Activated CD8-positive, alpha-beta memory T cell treated with anti-CD3 and anti-CD28 coated beads, Interleukin-2, amount 50 U/mL, for 24 hours (primary cell): ENCODE measurements around the gene MMP17.
"Not testable (repeated sequence)": the region's sequence is repeated elsewhere in the genome, so short reads cannot be mapped to it uniquely, and the experiment has no call there.

Experiments
- DNase-seq: peaks from one replicate; pipeline ENCODE4 v3.0.0-alpha.2; 2020; ENCODE audit errors: extremely low read depth

MMP17 gene

DNA sequence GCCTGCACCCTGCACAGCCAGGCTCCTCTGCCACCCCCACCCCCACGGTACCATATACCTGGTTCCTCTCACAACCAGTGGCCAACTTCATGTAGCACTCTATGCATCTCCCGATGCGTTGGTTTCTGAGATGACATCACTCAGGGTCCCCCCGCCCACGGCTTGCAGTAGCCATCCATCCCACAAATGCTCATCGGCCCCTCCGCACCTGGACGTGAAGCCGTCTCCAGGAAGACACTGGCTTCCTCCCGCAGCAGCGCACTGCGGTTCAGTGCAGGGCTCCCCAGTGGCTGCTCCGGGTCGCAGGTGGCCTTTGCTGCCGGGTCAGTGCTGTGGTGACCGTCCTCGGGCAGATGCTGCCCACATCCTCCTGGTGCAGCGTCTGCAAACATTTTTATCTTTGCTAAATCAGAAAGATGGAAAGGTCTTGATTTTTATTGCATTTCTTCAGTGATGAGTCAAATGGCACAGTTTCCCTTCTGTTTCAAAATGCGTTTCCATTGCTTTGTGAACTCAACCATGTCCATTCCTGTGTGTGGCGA, 27.5 kb upstream of the MMP17 start:
- DNase-seq, result no peak

- no peak for DNase-seq
Observed at GRCh38 chr12:131801254-131801866, 26.8 kb upstream of the MMP17 start.

DNA sequence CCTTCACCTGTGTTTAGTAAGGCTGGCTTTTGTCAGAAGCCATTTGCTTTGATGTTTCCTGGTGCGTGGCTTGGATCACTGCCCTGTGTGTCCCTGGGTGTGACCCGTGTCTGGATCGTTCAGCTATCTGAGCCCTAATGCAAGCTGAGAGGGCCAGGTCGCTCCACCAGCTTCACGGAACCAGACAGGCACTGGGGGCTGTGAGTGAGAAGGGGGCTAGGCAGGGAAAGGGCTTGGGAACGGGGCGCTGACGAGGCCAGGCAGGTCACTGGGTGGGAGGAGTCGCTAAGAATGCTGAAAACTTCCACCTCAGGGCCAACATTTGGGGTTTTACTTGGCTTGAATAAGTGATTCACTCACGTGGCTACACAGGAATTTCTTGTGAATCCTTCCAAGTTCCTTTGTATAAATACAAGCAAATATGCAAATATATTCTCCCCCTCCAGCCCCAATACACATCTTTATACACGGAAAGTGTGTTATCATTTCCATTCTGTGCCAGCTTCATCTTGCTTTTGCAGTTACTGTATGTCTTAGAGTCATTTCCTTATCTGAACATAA, 24.2 kb upstream of the MMP17 start:
- DNase-seq, result no peak

- no peak for DNase-seq
Observed at GRCh38 chr12:131805421-131805820, 22.8 kb upstream of the MMP17 start.

GRCh38 chr12:131806674-131807073, 21.5 kb upstream of the MMP17 start:
- no peak for DNase-seq

DNA sequence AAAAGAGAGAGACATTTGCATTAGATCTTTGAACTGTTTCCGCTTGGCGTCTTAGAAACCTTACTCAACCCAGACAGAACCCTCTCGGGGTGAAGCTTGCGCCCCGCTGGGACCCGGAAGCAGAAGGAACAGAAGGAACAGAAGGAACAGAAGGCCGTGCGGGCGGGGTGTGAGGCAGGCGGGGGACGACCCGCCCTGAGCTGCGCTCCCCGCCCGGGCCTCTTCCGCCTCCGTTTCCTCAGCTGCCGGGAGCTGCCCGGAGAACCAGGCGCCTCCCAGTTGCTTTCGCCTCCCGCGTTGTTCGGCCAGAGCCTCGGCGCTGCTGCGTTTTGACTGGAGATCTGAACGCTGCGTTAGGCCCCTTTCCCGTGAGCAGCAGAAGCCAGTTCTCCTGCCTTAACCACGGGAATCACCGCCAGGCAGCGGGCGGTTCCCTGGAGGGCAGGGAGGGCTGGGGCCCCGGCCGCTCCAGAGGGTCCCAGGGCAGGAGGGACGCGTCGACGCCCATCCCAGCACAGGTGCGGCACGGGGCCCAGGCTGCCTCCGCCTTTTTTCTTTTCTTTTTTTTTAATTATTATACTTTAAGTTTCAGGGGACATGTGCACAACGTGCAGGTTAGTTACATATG, 19.3 kb upstream of the MMP17 start:
- no peak for DNase-seq

DNA sequence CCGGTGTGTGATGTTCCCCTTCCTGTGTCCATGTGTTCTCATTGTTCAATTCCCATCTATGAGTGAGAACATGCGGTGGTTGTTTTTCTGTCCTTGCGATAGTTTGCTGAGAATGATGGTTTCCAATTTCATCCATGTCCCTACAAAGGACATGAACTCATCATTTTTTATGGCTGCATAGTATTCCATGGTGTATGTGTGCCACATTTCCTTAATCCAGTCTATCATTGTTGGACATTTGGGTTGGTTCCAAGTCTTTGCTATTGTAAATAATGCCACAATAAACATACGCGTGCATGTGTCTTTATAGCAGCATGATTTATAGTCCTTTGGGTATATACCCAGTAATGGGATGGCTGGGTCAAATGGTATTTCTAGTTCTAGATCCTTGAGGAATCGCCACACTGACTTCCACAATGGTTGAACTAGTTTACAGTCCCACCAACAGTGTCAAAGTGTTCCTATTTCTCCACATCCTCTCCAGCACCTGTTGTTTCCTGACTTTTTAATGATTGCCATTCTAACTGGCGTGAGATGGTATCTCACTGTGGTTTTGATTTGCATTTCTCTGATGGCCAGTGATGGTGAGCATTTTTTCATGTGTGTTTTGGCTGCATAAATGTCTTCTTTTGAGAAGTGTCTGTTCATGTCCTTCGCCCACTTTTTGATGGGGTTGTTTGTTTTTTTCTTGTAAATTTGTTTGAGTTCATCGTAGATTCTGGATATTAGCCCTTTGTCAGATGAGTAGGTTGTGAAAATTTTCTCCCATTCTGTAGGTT, 18.5 kb upstream of the MMP17 start:
- not testable (repeated sequence) for DNase-seq

- no peak for DNase-seq
Observed at GRCh38 chr12:131810726-131811125, 17.5 kb upstream of the MMP17 start.

- no peak for DNase-seq
Observed at GRCh38 chr12:131815131-131815530, 13.1 kb upstream of the MMP17 start.

GRCh38 chr12:131816495-131816894, 11.7 kb upstream of the MMP17 start:
- no peak for DNase-seq

- no peak for DNase-seq
Observed at GRCh38 chr12:131817241-131817640, 11.0 kb upstream of the MMP17 start.

GRCh38 chr12:131818821-131819585, 9.2 kb upstream of the MMP17 start:
- no peak for DNase-seq

GRCh38 chr12:131824450-131824849, 3.7 kb upstream of the MMP17 start:
- DNase-seq, result no peak

- no peak for DNase-seq
Observed at GRCh38 chr12:131825146-131825892, 2.9 kb upstream of the MMP17 start.

DNA sequence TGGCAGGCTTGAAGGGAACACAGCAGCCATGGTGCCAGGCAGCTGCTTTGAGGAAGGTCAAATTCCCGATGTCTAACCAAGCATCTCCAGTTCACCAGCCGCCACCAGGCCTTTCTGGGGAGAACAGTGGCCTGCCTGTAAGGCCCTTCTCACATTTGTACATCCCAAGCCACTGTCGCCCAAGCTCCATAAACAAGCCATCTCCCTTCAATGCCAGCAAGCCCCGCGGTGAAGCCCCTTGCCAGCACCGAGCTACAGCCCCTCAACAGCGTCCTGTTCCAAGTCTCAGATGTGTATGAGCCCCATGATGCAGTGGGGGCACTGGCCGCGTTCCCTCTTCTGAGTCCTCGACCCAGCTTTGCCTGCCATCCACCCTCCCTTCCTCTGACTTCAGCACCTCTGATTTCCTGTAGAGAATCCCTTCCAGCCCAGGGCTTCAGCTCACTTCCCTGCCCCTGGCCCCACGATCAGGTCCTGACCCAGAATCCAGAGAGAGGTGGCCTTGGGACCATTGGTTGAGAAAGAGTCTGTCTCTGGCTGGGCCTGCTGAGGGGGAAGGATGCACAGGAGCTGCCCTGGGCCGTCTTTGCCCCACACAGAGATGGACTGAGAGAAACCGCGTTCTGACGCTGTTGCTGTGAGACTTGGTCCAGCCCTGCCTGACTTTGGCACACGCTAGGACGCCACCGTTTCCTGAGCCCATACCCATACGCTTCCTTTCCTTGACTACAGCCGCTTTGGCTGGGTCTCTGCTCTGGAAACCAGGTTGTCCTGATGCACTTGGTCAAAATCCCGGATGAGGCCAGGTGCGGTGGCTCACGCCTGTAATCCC, 1.9 kb upstream of the MMP17 start:
- no peak for DNase-seq

DNA sequence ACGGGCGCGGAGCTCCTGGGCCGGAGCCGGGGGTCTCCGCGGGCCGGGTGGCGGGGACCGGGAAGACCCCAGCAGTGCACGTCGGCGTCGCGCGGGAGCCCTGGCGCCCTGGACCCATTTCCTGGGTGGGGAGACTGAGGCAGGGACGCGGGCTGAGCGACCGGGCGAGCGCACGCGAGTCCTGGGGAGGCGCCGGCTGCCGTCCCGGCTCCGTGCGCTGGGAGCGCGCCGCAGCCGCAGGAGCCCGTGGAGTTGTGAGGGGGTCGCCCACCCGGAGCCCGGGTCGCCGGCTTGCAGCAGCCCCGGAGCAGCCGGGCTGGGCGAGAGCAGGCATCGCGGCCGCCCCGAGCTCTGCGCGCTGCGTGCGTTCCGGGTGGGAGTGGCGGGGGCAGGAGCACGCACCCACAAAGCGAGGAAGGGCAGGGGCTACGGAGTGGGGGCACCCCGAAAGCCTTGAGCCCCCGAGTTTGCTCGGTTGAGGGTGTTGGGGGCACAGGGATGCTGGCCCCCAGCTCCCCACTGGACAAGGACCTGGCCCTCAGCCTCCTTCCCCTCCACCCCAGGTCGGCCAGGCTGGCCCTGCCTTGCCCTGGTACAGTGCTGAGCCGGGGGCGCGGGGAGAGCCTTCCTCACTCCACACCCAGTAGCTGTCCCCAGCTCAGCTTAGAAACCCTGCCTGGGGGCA, 620 bp downstream of the MMP17 start:
- DNase-seq, result no peak

DNA sequence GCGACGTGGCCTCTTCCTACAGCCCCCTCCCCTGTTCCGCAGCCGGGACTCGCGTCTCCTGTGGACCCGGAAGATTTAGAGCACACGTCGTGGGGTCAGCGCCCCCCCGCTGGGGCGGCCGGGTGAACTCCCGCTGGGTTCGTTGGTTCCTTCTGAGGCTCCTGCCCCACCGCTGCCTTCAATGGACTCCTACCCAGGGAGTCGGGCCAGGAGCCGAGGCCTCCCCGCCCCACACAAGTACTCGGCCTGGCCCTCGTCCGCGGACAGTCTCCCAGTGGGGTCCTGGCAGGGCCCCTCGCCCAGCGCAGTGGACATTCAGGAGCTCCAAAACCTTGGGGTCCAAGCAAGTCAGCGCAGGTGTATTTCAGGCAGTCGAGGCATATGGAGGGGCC, 1.2 kb downstream of the MMP17 start:
- no peak for DNase-seq

DNA sequence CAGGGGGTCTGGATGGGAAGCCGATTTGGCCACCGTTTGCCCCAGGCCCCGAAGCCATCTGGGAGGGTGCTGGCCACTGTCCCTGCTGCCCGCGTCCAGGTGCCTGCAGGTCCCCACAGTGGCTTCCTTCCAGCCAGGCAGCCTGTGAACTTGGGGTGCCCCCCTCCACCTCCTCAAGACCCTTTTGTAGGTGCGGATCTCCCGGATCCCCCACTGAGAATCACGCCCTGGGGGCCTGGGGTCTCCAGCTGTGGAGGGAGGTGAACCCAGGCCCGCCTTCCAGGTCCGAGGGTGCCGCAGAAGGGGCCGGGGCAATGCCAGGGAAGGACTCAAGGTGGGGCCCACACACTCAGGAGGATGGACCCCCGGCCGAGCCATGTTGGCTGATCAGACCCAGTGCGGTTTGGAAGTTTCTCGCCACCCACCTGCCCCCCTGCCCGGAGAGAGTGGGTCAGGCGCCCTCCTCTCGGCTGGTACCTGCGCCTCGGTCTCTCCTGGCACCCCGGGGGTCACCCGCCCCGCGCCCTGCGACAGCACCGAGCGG, 1.7 kb downstream of the MMP17 start:
- DNase-seq, result no peak

DNA sequence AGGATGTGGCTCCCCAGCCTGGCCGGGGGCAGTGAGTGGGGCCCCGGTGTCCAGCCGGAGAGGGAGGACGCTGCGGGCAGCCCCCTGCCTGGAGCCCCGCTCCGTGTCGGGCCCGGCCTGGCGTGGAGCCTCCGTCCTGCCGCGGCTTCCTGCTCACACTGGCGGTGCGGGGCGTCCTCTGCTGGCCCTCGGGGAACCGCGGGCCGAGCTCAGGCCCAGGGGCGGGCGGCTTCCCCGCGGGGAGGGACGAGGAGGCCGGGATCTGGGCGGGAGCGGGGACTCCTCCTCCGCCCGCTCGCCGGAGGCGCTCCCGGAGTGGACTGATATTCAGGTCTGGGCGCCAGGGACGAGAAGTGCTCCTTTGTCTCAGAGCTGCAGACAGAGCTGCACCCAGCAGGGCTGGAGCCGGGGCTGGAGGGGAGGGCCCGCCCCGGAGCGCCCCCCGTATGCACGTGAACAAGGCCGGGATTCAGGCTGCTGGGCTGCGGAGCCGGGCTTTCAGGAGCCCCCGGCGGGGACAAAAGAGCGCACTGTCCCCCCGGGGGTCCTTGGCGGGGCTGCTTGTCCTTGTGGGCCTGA, 2.2 kb downstream of the MMP17 start:
- no peak for DNase-seq
